K562 (cell line): ENCODE measurements around the gene PLAAT4. TPM values are rescaled to one million over a fixed set of nuclear protein-coding genes. Genes with fewer than 3 reads are reported as not detected.
A peak's percentile ranks its signal among the peaks of the same experiment; 100 is the strongest.

Source experiments
- DPF2 ChIP-seq: fragments of 450-650 bp; IDR thresholded peaks from 2 replicates; pipeline ENCODE4 v1.6.1; 2016
- FUS ChIP-seq: fragments of 200-400 bp; formaldehyde crosslinking; optimal IDR thresholded peaks from 2 replicates; pipeline ENCODE3; 2017; ENCODE audit warnings: low read depth, low read length
- GMEB1 ChIP-seq: fragments of 250-450 bp; sonication (Bioruptor Pico); IDR thresholded peaks from 2 replicates; pipeline ENCODE4 v1.4.0; 2020; ENCODE audit warnings: mild to moderate bottlenecking
- HDAC1 ChIP-seq, 2 experiments: fragments of 450-650 bp; IDR thresholded peaks; 2 replicates each; pipeline ENCODE4 v1.6.1; 2016 to 2017; ENCODE audit warnings: inconsistent platforms in 1 of 2, mild to moderate bottlenecking in 1 of 2, moderate library complexity in 1 of 2
- HDAC2 ChIP-seq: fragments of 450-650 bp; IDR thresholded peaks from 2 replicates; pipeline ENCODE4 v1.6.1; 2016; ENCODE audit warnings: mild to moderate bottlenecking
- LARP7 ChIP-seq: fragments of 450-650 bp; IDR thresholded peaks from 2 replicates; pipeline ENCODE4 v1.6.1; 2016
- MLLT1 ChIP-seq, 2 experiments: fragments of 450-650 bp; IDR thresholded peaks; 2 replicates each; pipeline ENCODE4 v1.6.1; 2016
- RAD21 ChIP-seq, 2 experiments: fragments of 250-450 bp in 1 of 2; fragments of 450-650 bp in 1 of 2; sonication (Bioruptor Pico) in 1 of 2; formaldehyde crosslinking in 1 of 2; IDR thresholded peaks in 1 of 2; conservative IDR thresholded peaks in 1 of 2; 2 replicates each; pipeline versions ENCODE4 v1.4.0 to v1.8.0; 2020 to 2022; ENCODE audit warnings: mild to moderate bottlenecking in 2 of 2, moderate library complexity in 1 of 2
- SETDB1 ChIP-seq: IDR thresholded peaks from one replicate; pipeline ENCODE4 v1.6.1; 2012; ENCODE audit warnings: low read length, control low read depth, inconsistent platforms
- SMARCA4 ChIP-seq: fragments of 450-650 bp; IDR thresholded peaks from 2 replicates; pipeline ENCODE4 v1.6.1; 2016
- TEAD4 ChIP-seq, 2 experiments: sonication (generic) in 1 of 2; formaldehyde crosslinking in 1 of 2; IDR thresholded peaks; 2 replicates each; pipeline versions ENCODE4 v1.6.1 to v1.8.0; 2012 to 2022; ENCODE audit warnings: borderline replicate concordance in 1 of 2, inconsistent platforms in 1 of 2, low read length in 1 of 2, mild to moderate bottlenecking in 1 of 2, missing genetic modification reagents in 1 of 2
- U2AF2 ChIP-seq: fragments of 200-400 bp; formaldehyde crosslinking; optimal IDR thresholded peaks from 2 replicates; pipeline ENCODE3; 2017; ENCODE audit warnings: low read depth, mild to moderate bottlenecking, low read length
- XRCC4 ChIP-seq: IDR thresholded peaks from one replicate; pipeline ENCODE4 v1.6.1; 2011; ENCODE audit not compliant: insufficient read depth, insufficient read length; ENCODE audit errors: extremely low read depth
- ZNF24 ChIP-seq: fragments of 450-650 bp; IDR thresholded peaks from 2 replicates; pipeline ENCODE4 v1.6.1; 2016
- ZNF407 ChIP-seq: fragments of 450-650 bp; IDR thresholded peaks from 2 replicates; pipeline ENCODE4 v1.6.1; 2016; ENCODE audit warnings: low read depth
- polyA plus RNA-seq, 8 experiments: library from polyadenylated mRNA; depleted of rRNA in 4 of 8; stranded (reverse) in 5 of 8; unstranded in 3 of 8; fragments of >200 nt; fragmentation: Nextera tagmentation in 2 of 8; fragmentation: Illumina TruSeq in 1 of 8; extraction: Ambion mirVana in 2 of 8; extraction: Trizol in 1 of 8; gene quantifications; 2 replicates each; pipeline versions ENCODE4 v1.2.1 to v1.2.3, GENCODE V29; 2011 to 2014; ENCODE audit warnings: inconsistent platforms in 1 of 8, missing spikeins in 1 of 8
- total RNA-seq, 7 experiments: library from RNA; depleted of rRNA in 6 of 7; stranded (reverse); fragments of >200 nt in 6 of 7; fragmentation: Illumina TruSeq in 2 of 7; extraction: Trizol in 2 of 7; gene quantifications; 2 replicates each; pipeline versions ENCODE4 v1.2.1 to v1.2.3, GENCODE V29; 2011 to 2021; ENCODE audit warnings: low replicate concordance in 1 of 7

Gene PLAAT4
- total and polyA plus RNA-seq, 9 of the 15 experiments (the other 6 are each of a cell fraction or from before 2014, with no cell fraction given): 0.54 to 3.0 (median 1.3) TPM; not detected in 1

GRCh38 chr11:63572026-63572688, 35.5 kb downstream of the PLAAT4 start (continued):
- no peak for TF ChIP-seq TEAD4 (IDR thresholded peaks at IDR 0.05; ENCODE audit: low read length)
- TF ChIP-seq TEAD4 (CRISPR knock-in tag; IDR thresholded peaks at IDR 0.05; ENCODE audit: borderline replicate concordance): no peak
- TF ChIP-seq HDAC2: 0 out of 2 replicates have a peak, but pooled peaks have one; percentile 32
- TF ChIP-seq ZNF407: 0 out of 2 replicates have a peak, but pooled peaks have one; percentile 27
- TF ChIP-seq U2AF2: no peak
- peak in 1 of 2 experiments; percentile 43; a peak in 1 of 4 replicates for TF ChIP-seq HDAC1 (IDR thresholded peaks at IDR 0.05)
- TF ChIP-seq ZNF24: no peak
- TF ChIP-seq GMEB1 (CRISPR knock-in tag): no peak
- no peak for TF ChIP-seq SETDB1
- TF ChIP-seq LARP7: 0 out of 2 replicates have a peak, but pooled peaks have one; percentile 36
- TF ChIP-seq RAD21 (CRISPR knock-in tag; conservative IDR thresholded peaks at IDR 0.05 in 1 of 2, IDR thresholded peaks at IDR 0.05 in 1 of 2): no peak
- TF ChIP-seq SMARCA4: peak; percentile 30; the same call in 1 of the 2 replicates
- TF ChIP-seq DPF2: 0 out of 2 replicates have a peak, but pooled peaks have one; percentile 18
- TF ChIP-seq XRCC4: no peak
- peak; percentile 34 to 61; a peak in 2 of 4 replicates for TF ChIP-seq MLLT1 (IDR thresholded peaks at IDR 0.05)
- TF ChIP-seq FUS: no peak
